ENCODE data around the gene CYLD.

DNA sequence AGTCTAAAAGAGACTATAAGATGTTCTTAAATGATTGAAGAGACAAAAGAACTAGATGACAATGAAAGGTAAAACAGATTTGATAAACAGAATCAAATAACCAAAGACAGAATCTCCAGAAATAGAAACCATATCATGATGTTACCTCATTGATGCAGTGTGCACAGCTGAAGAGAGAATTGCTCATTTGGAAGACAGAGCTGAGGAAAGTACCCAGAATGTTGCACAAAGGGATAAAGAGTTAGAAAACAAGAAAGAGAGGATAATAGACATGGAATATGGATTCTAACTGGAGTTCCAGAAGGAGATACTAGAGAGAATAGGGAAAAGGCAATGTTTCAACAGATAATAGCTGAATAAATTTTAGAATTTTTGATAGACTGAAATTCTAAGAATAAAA is 47.9 kb downstream of the CYLD start:
- TF ChIP-seq POLR2AphosphoS5 (IDR thresholded peaks at IDR 0.05; ENCODE audit: low read depth): no peak
- TF ChIP-seq GABPA (IDR thresholded peaks at IDR 0.05; ENCODE audit: low read depth): no peak
- TF ChIP-seq SPI1 (IDR thresholded peaks at IDR 0.05; ENCODE audit: borderline replicate concordance, low read depth): no peak
- TF ChIP-seq, protein P1, sequence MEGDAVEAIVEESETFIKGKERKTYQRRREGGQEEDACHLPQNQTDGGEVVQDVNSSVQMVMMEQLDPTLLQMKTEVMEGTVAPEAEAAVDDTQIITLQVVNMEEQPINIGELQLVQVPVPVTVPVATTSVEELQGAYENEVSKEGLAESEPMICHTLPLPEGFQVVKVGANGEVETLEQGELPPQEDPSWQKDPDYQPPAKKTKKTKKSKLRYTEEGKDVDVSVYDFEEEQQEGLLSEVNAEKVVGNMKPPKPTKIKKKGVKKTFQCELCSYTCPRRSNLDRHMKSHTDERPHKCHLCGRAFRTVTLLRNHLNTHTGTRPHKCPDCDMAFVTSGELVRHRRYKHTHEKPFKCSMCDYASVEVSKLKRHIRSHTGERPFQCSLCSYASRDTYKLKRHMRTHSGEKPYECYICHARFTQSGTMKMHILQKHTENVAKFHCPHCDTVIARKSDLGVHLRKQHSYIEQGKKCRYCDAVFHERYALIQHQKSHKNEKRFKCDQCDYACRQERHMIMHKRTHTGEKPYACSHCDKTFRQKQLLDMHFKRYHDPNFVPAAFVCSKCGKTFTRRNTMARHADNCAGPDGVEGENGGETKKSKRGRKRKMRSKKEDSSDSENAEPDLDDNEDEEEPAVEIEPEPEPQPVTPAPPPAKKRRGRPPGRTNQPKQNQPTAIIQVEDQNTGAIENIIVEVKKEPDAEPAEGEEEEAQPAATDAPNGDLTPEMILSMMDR (IDR thresholded peaks at IDR 0.05; ENCODE audit: insufficient read depth, low read length): no peak
- TF ChIP-seq, protein P2, sequence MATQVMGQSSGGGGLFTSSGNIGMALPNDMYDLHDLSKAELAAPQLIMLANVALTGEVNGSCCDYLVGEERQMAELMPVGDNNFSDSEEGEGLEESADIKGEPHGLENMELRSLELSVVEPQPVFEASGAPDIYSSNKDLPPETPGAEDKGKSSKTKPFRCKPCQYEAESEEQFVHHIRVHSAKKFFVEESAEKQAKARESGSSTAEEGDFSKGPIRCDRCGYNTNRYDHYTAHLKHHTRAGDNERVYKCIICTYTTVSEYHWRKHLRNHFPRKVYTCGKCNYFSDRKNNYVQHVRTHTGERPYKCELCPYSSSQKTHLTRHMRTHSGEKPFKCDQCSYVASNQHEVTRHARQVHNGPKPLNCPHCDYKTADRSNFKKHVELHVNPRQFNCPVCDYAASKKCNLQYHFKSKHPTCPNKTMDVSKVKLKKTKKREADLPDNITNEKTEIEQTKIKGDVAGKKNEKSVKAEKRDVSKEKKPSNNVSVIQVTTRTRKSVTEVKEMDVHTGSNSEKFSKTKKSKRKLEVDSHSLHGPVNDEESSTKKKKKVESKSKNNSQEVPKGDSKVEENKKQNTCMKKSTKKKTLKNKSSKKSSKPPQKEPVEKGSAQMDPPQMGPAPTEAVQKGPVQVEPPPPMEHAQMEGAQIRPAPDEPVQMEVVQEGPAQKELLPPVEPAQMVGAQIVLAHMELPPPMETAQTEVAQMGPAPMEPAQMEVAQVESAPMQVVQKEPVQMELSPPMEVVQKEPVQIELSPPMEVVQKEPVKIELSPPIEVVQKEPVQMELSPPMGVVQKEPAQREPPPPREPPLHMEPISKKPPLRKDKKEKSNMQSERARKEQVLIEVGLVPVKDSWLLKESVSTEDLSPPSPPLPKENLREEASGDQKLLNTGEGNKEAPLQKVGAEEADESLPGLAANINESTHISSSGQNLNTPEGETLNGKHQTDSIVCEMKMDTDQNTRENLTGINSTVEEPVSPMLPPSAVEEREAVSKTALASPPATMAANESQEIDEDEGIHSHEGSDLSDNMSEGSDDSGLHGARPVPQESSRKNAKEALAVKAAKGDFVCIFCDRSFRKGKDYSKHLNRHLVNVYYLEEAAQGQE (IDR thresholded peaks at IDR 0.05; ENCODE audit: insufficient replicate concordance, low read depth): no peak
